ENCODE results near the gene ENGASE. TPM values are rescaled to one million over a fixed set of nuclear protein-coding genes. Genes with fewer than 3 reads are reported as not detected.

Gene ENGASE
- total RNA-seq, 2 donors from 2014 or later, result 53.4 to 111 TPM

- no peaks in the 10 kb centered on the region for H3K36me3 ChIP-seq
Observed at GRCh38 chr17:79084291-79085153, 9.9 kb downstream of the ENGASE start.

DNA sequence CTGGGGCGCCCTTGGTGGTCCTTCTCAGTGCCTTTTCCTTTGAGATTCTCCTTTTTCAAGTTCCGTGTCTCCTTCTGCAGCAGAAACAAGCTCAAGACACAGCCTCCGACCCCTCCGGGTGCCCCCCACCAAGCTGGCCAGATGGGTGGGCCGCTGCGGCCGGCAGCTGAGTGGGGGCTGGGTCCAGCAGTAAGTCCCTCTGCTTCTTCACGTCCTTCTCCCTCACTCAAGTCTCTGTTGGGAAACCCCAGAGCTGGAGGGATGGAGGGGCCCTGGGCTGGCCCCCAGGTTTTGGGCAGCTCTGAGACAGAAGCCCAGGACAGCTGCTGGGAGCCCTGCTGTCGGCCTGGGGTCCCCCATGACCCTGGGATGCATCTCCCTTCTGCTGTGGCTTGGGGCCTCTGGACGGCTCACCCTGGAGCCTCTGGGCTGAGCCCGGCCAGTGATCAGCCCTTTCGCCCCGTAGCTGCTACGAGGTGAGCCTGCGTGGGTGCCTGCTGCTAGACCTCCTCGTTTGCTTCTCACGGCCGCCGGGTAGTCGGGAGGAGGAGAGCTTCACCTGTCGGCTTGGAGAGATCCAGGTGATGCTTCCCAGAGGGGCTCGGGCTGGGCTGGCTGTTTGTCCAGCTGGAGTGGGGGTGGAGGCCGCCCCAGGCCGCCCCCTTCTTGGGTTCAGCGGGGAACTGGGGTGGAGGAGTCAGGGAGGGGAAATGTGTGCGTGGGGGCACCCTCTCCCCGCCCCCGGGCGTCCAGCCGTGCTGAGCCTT, 10.7 kb downstream of the ENGASE start:
- Histone ChIP-seq H3K36me3 (no peaks in the 10 kb centered on the region), H3K4me1 (no peaks in the 10 kb centered on the region), H3K4me3 (no peak overlapping the region), H3K9ac (ENCODE audit: low read depth in 2 of 2, low read length in 2 of 2) (no peak overlapping the region), H3K27me3 (no peaks in the 10 kb centered on the region), H3K9me3 (no peaks in the 10 kb centered on the region), H3K27ac (no peak overlapping the region)
- intact Hi-C loops (cut with DNase I), result no loop called here
- no peak for DNase-seq
- TF ChIP-seq, protein P1, sequence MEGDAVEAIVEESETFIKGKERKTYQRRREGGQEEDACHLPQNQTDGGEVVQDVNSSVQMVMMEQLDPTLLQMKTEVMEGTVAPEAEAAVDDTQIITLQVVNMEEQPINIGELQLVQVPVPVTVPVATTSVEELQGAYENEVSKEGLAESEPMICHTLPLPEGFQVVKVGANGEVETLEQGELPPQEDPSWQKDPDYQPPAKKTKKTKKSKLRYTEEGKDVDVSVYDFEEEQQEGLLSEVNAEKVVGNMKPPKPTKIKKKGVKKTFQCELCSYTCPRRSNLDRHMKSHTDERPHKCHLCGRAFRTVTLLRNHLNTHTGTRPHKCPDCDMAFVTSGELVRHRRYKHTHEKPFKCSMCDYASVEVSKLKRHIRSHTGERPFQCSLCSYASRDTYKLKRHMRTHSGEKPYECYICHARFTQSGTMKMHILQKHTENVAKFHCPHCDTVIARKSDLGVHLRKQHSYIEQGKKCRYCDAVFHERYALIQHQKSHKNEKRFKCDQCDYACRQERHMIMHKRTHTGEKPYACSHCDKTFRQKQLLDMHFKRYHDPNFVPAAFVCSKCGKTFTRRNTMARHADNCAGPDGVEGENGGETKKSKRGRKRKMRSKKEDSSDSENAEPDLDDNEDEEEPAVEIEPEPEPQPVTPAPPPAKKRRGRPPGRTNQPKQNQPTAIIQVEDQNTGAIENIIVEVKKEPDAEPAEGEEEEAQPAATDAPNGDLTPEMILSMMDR (IDR thresholded peaks at IDR 0.05), result no peak

More at GRCh38 chr17:79084291-79085153, 9.9 kb downstream of the ENGASE start:
- TF ChIP-seq, protein P1 (IDR thresholded peaks at IDR 0.05), result no peak
- no peak overlapping the region for H3K4me3 ChIP-seq
- intact Hi-C loops (cut with DNase I), result no loop called here
- no peak overlapping the region for H3K27ac ChIP-seq
- no peaks in the 10 kb centered on the region for H3K4me1 ChIP-seq
- H3K9me3 ChIP-seq, result no peaks in the 10 kb centered on the region
- no peak overlapping the region for H3K9ac ChIP-seq (ENCODE audit: low read depth in 2 of 2, low read length in 2 of 2)
- H3K27me3 ChIP-seq, result no peaks in the 10 kb centered on the region
- DNase-seq, result no peak

GRCh38 chr17:79085921-79086551, 11.4 kb downstream of the ENGASE start:
- DNase-seq, result no peak
- no peaks in the 10 kb centered on the region for H3K27me3 ChIP-seq
- intact Hi-C loops (cut with DNase I), result no loop called here
- TF ChIP-seq, protein P1 (IDR thresholded peaks at IDR 0.05), result no peak
- H3K4me1 ChIP-seq, result no peaks in the 10 kb centered on the region
- H3K36me3 ChIP-seq, result no peaks in the 10 kb centered on the region
- no peak overlapping the region for H3K9ac ChIP-seq (ENCODE audit: low read depth in 2 of 2, low read length in 2 of 2)
- H3K9me3 ChIP-seq, result no peaks in the 10 kb centered on the region
- H3K4me3 ChIP-seq, result no peak overlapping the region
- no peak overlapping the region for H3K27ac ChIP-seq

GRCh38 chr17:79086609-79087427, 12.2 kb downstream of the ENGASE start:
- H3K36me3 ChIP-seq, result no peaks in the 10 kb centered on the region
- TF ChIP-seq, protein P1 (IDR thresholded peaks at IDR 0.05), result no peak
- no peak for DNase-seq
- intact Hi-C loops (cut with DNase I), result no loop called here
- H3K9ac ChIP-seq (ENCODE audit: low read depth in 2 of 2, low read length in 2 of 2), result no peak overlapping the region
- H3K9me3 ChIP-seq, result no peaks in the 10 kb centered on the region
- H3K4me3 ChIP-seq, result no peak overlapping the region
- H3K4me1 ChIP-seq, result no peaks in the 10 kb centered on the region
- no peaks in the 10 kb centered on the region for H3K27me3 ChIP-seq
- H3K27ac ChIP-seq, result no peak overlapping the region

Measured in colonic mucosa (tissue), 4 donors.